Kidney tubule cell (primary cell): ENCODE results near the gene VCAN.
A peak's percentile ranks its signal among the peaks of the same experiment; 100 is the strongest.
"Not testable (repeated sequence)": the region's sequence is repeated elsewhere in the genome, so short reads cannot be mapped to it uniquely, and the experiment has no call there.

ENCODE experiments used
- DNase-seq: peaks from one replicate; pipeline ENCODE4 v3.0.0-alpha.2; 2018; ENCODE audit warnings: low spot score

VCAN gene

GRCh38 chr5:83471405-83472212 is at the start of gene VCAN:
TSS of gene VCAN (plus strand) at chr5:83471744. CDS start at chr5:83483519, 11,775 bp downstream.
- peak; percentile 84 for DNase-seq

GRCh38 chr5:83422284-83422683 is 49.3 kb upstream of the VCAN start:
- no peak for DNase-seq

- no peak for DNase-seq
These were observed 44.7 kb upstream of the VCAN start for GRCh38 chr5:83426855-83427254.

GRCh38 chr5:83428126-83428525 is 43.4 kb upstream of the VCAN start:
- DNase-seq = no peak

GRCh38 chr5:83428890-83429289 is 42.7 kb upstream of the VCAN start:
- no peak for DNase-seq

GRCh38 chr5:83430130-83431010 is 41.2 kb upstream of the VCAN start:
- DNase-seq = peak; percentile 66

GRCh38 chr5:83433891-83434290 is 37.7 kb upstream of the VCAN start:
- no peak for DNase-seq

- DNase-seq = no peak
These were observed 36.6 kb upstream of the VCAN start for GRCh38 chr5:83434946-83435345.

GRCh38 chr5:83436276-83436675 is 35.3 kb upstream of the VCAN start:
- DNase-seq = no peak

GRCh38 chr5:83437697-83438096 is 33.8 kb upstream of the VCAN start:
- DNase-seq = not testable (repeated sequence)

- DNase-seq = peak; percentile 5
These were observed 30.7 kb upstream of the VCAN start for GRCh38 chr5:83440826-83441225.

- DNase-seq = no peak
These were observed 29.8 kb upstream of the VCAN start for GRCh38 chr5:83441747-83442146.

GRCh38 chr5:83443534-83443933 is 28.0 kb upstream of the VCAN start:
- DNase-seq = no peak

- no peak for DNase-seq
These were observed 27.1 kb upstream of the VCAN start for GRCh38 chr5:83444445-83444844.

- no peak for DNase-seq
These were observed 25.1 kb upstream of the VCAN start for GRCh38 chr5:83446253-83446947.

- no peak for DNase-seq
These were observed 24.0 kb upstream of the VCAN start for GRCh38 chr5:83447533-83447932.

GRCh38 chr5:83450183-83450966 is 21.2 kb upstream of the VCAN start:
- peak; percentile 84 for DNase-seq

- DNase-seq = peak; percentile 69
These were observed 20.6 kb upstream of the VCAN start for GRCh38 chr5:83450967-83451248.

GRCh38 chr5:83451955-83452354 is 19.6 kb upstream of the VCAN start:
- DNase-seq = no peak

- no peak for DNase-seq
These were observed 17.6 kb upstream of the VCAN start for GRCh38 chr5:83453937-83454336.

- DNase-seq = no peak
These were observed 7.3 kb upstream of the VCAN start for GRCh38 chr5:83464261-83464660.
